ENCODE results near the gene FAM217B.

DNA sequence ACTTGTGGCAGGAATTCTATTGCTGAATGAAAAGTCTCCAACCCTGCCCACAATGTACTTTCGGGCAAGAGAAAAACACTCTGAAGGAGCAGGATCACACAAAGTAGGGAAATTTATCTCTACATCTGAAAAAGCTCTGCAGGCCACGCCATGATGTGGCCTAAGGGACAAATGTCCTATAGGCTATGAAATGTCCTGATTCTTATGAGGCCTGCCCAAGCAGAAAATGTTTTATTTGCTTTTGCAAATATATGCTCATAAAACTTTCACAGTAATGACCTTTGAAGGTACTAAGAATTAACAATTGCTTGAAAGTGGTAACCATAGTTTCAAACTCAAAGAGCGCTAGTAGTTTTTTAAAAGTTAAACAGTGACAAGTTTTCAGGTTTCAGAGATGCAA is 37.7 kb upstream of the FAM217B start:
- TF ChIP-seq, protein P1, sequence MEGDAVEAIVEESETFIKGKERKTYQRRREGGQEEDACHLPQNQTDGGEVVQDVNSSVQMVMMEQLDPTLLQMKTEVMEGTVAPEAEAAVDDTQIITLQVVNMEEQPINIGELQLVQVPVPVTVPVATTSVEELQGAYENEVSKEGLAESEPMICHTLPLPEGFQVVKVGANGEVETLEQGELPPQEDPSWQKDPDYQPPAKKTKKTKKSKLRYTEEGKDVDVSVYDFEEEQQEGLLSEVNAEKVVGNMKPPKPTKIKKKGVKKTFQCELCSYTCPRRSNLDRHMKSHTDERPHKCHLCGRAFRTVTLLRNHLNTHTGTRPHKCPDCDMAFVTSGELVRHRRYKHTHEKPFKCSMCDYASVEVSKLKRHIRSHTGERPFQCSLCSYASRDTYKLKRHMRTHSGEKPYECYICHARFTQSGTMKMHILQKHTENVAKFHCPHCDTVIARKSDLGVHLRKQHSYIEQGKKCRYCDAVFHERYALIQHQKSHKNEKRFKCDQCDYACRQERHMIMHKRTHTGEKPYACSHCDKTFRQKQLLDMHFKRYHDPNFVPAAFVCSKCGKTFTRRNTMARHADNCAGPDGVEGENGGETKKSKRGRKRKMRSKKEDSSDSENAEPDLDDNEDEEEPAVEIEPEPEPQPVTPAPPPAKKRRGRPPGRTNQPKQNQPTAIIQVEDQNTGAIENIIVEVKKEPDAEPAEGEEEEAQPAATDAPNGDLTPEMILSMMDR (IDR thresholded peaks at IDR 0.05) = no peak
- TF ChIP-seq POLR2A (IDR thresholded peaks at IDR 0.05) = no peak
